OCI-LY7 (cell line): ENCODE measurements around the gene TM4SF4. TPM values are rescaled to one million over a fixed set of nuclear protein-coding genes. Genes with fewer than 3 reads are reported as not detected.

Source experiments
- BruUV-seq: library from RNA; stranded (reverse); fragments of 400-500 nt; replicated peaks from 2 replicates; lab custom pipeline; 2021; lab: Mats Ljungman, UMichigan
- CTCF ChIA-PET: fragments of 300-600 bp; sonication (Branson Sonifier 250); formaldehyde crosslinking; loops from one replicate; lab custom pipeline; 2022; ENCODE audit warnings: antibody characterized with exemption; ENCODE audit not compliant: unreplicated experiment; lab: Charles Lee
- POLR2A ChIA-PET: fragments of 300-600 bp; sonication (Branson Sonifier 250); formaldehyde crosslinking; loops from one replicate; lab custom pipeline; 2022; ENCODE audit warnings: antibody characterized with exemption; lab: Charles Lee
- DNase-seq: peaks from one replicate; pipeline ENCODE4 v3.0.0-alpha.2; 2015; ENCODE audit warnings: low spot score
- H2AFZ ChIP-seq: fragments of 200-600 bp; sonication (generic), shearing (Covaris generic); 2 replicates; pipeline ENCODE4 v1.6.1; 2014; ENCODE audit warnings: mild to moderate bottlenecking, antibody characterized with exemption, low read length, moderate library complexity
- H3K27ac ChIP-seq: fragments of 200-600 bp; sonication (generic); 2 replicates; pipeline ENCODE4 v1.5.1; 2014; ENCODE audit warnings: mixed run types, low read depth, mild to moderate bottlenecking, moderate library complexity, low read length, inconsistent platforms; ENCODE audit not compliant: poor library complexity, severe bottlenecking
- H3K36me3 ChIP-seq: fragments of 200-600 bp; sonication (generic); 2 replicates; pipeline ENCODE4 v1.6.1; 2014; ENCODE audit warnings: mild to moderate bottlenecking, antibody characterized with exemption, low read length, moderate library complexity, mixed read lengths; ENCODE audit not compliant: insufficient read depth
- H3K4me1 ChIP-seq: fragments of 200-600 bp; sonication (generic); 2 replicates; pipeline ENCODE4 v1.5.1; 2014; ENCODE audit warnings: mild to moderate bottlenecking, low read length; ENCODE audit not compliant: insufficient read depth, poor library complexity, severe bottlenecking
- H3K4me2 ChIP-seq: fragments of 200-600 bp; sonication (generic); 2 replicates; pipeline ENCODE4 v1.6.1; 2014; ENCODE audit warnings: mild to moderate bottlenecking, low read length
- H3K4me3 ChIP-seq: fragments of 200-600 bp; sonication (generic); 2 replicates; pipeline ENCODE4 v1.5.1; 2014; ENCODE audit warnings: mild to moderate bottlenecking, low read depth, low read length; ENCODE audit not compliant: poor library complexity, severe bottlenecking
- H3K79me2 ChIP-seq: fragments of 200-600 bp; sonication (generic); 2 replicates; pipeline ENCODE4 v1.6.1; 2016; ENCODE audit warnings: low read depth, mild to moderate bottlenecking, low read length, moderate library complexity, mixed read lengths; ENCODE audit not compliant: insufficient read depth
- H3K9me2 ChIP-seq: fragments of 200-600 bp; sonication (generic); 2 replicates; pipeline ENCODE4 v1.6.1; 2016; ENCODE audit warnings: mild to moderate bottlenecking, low read length, mixed read lengths; ENCODE audit not compliant: insufficient read depth
- H3K9me3 ChIP-seq: fragments of 200-600 bp; sonication (generic); 2 replicates; pipeline ENCODE4 v1.6.1; 2014; ENCODE audit warnings: mild to moderate bottlenecking, mixed run types, low read length, mixed read lengths
- H4K20me1 ChIP-seq: fragments of 200-600 bp; sonication (generic); 2 replicates; pipeline ENCODE4 v1.6.1; 2014; ENCODE audit warnings: mild to moderate bottlenecking, antibody characterized with exemption, low read length, moderate library complexity, mixed read lengths; ENCODE audit not compliant: insufficient read depth
- EZH2phosphoT487 ChIP-seq: fragments of 200-600 bp; sonication (generic); IDR thresholded peaks from 2 replicates; pipeline ENCODE4 v1.6.1; 2018; ENCODE audit warnings: low read depth, borderline replicate concordance, mild to moderate bottlenecking, mixed run types, antibody characterized with exemption, low read length, moderate library complexity, mixed read lengths
- intact Hi-C: fragments of 100-400 bp; cut with micrococcal nuclease; formaldehyde crosslinking; loops from one replicate; pipeline ENCODE4 v1.10.0; 2022; ENCODE audit not compliant: unreplicated experiment
- total RNA-seq, 2 experiments: library from RNA; depleted of rRNA in 1 of 2; stranded (reverse); fragments of >200 nt in 1 of 2; shearing (Covaris generic) in 1 of 2; gene quantifications; 2 replicates each; pipeline ENCODE4 v1.2.3, GENCODE V29; 2014 to 2022
- TF ChIP-seq, protein P1 (sequence below): fragments of 200-600 bp; sonication (generic); conservative IDR thresholded peaks from 2 replicates; pipeline ENCODE4 v1.5.1; 2014; ENCODE audit warnings: mild to moderate bottlenecking, antibody characterized with exemption, low read length, moderate library complexity, mixed read lengths

Gene TM4SF4
- total RNA-seq, 2 experiments from 2014 or later = not detected

DNA sequence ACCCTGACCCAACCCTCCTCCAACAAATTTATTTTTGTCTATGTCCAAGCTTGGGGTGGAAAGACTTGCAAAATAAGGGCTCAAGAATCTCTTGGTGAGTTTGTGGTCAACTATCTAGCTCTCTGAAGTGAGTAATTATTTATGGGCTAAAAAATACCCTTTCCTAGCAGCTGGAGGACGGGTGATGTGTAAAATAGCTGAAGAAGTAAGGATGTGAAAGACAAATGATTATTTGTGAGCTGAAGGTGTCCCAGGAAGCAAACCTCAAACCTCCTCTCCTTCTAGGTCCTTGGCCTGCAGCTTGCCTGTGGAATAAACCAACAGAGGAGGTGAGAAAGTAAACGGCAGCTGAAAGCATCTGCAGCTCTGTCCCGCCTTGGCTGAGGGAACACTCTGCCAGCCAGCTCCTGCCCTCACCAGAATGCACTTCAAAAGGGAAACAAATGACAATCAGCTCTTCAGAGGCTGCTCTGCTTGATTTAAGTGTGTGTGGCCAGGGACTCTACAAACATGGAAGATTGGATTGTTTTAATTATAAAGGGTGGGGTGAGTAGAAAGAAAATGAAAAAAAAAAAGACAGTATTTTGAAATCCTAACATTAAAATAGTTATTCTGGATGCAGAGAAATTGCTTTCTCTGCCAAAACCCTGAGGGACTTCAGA lies 60.3 kb downstream of the TM4SF4 start:
- H2AFZ ChIP-seq = no peak overlapping the region
- H3K4me3 ChIP-seq = no peak overlapping the region
- intact Hi-C loops = loop anchor here (10.0 kb wide), 1 partner anchor 180 kb away; no protein-coding TSS in a partner anchor
- no peak overlapping the region for H3K4me2 ChIP-seq
- H3K9me3 ChIP-seq = no peaks in the 10 kb centered on the region
- no peaks in the 10 kb centered on the region for H3K4me1 ChIP-seq
- POLR2A ChIA-PET = interaction anchor here (0.7 to 1.2 kb wide), 2 partner anchors 22 to 255 kb away, joined by 3 read pairs; no protein-coding TSS in a partner anchor
- no peaks in the 10 kb centered on the region for H3K79me2 ChIP-seq
- TF ChIP-seq, protein P1, sequence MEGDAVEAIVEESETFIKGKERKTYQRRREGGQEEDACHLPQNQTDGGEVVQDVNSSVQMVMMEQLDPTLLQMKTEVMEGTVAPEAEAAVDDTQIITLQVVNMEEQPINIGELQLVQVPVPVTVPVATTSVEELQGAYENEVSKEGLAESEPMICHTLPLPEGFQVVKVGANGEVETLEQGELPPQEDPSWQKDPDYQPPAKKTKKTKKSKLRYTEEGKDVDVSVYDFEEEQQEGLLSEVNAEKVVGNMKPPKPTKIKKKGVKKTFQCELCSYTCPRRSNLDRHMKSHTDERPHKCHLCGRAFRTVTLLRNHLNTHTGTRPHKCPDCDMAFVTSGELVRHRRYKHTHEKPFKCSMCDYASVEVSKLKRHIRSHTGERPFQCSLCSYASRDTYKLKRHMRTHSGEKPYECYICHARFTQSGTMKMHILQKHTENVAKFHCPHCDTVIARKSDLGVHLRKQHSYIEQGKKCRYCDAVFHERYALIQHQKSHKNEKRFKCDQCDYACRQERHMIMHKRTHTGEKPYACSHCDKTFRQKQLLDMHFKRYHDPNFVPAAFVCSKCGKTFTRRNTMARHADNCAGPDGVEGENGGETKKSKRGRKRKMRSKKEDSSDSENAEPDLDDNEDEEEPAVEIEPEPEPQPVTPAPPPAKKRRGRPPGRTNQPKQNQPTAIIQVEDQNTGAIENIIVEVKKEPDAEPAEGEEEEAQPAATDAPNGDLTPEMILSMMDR = no peak
- TF ChIP-seq EZH2phosphoT487 = no peak
- CTCF ChIA-PET = interaction anchor here (1.1 kb wide), 1 partner anchor 16 kb away, joined by 3 read pairs; no protein-coding TSS in a partner anchor
- no peak for DNase-seq
- no TSS peak for BruUV-seq
- no peaks in the 10 kb centered on the region for H3K36me3 ChIP-seq
- H3K9me2 ChIP-seq = no peaks in the 10 kb centered on the region
- H3K27ac ChIP-seq = no peak overlapping the region
- no peaks in the 10 kb centered on the region for H4K20me1 ChIP-seq

- CTCF ChIA-PET = no interaction called here
- no peak overlapping the region for H3K27ac ChIP-seq
- no TSS peak for BruUV-seq
- H3K4me3 ChIP-seq = no peak overlapping the region
- TF ChIP-seq, protein P1 = no peak
- no peak for TF ChIP-seq EZH2phosphoT487
- intact Hi-C loops = loop anchor here (10.0 kb wide), 1 partner anchor 179 kb away; no protein-coding TSS in a partner anchor
- DNase-seq = no peak
- no peaks in the 10 kb centered on the region for H4K20me1 ChIP-seq
- no peaks in the 10 kb centered on the region for H3K4me1 ChIP-seq
- POLR2A ChIA-PET = interaction anchor here (0.6 to 1.2 kb wide), 3 partner anchors 22 to 256 kb away, joined by 3 to 5 read pairs (median 3); no protein-coding TSS in a partner anchor
- no peaks in the 10 kb centered on the region for H3K79me2 ChIP-seq
- H2AFZ ChIP-seq = no peak overlapping the region
- no peaks in the 10 kb centered on the region for H3K9me3 ChIP-seq
- H3K9me2 ChIP-seq = no peaks in the 10 kb centered on the region
- no peaks in the 10 kb centered on the region for H3K36me3 ChIP-seq
- no peak overlapping the region for H3K4me2 ChIP-seq
Measured at GRCh38 chr3:149535333-149535685, 60.8 kb downstream of the TM4SF4 start.

DNA sequence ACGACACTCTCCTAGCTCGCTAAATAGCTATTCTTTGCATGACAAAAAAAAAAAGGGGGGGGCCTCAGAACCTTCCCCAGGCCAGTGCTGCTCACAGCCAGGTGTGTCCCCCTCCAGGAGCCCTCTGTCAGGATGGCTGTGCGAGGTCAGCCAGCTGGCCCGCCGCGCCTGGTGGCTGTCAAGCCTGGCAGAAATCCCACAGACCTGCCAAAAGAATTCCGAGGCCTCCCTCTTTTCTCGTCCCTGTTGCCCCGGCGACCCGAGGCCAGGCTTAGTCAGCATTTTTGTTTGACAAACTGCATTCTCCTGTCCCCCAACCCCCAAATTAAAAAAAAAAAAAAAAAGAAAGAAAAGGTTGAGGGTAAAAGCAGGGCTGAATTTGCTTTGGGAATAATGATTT lies 61.9 kb downstream of the TM4SF4 start:
- Histone ChIP-seq H3K4me3 (no peak overlapping the region), H3K36me3 (no peaks in the 10 kb centered on the region), H3K4me2 (no peak overlapping the region), H3K27ac (no peak overlapping the region), H3K4me1 (no peaks in the 10 kb centered on the region), H4K20me1 (no peaks in the 10 kb centered on the region), H3K9me2 (no peaks in the 10 kb centered on the region), H2AFZ (no peak overlapping the region), H3K9me3 (no peaks in the 10 kb centered on the region), H3K79me2 (no peaks in the 10 kb centered on the region)
- intact Hi-C loops = loop anchor here (10.0 kb wide), 1 partner anchor 178 kb away; no protein-coding TSS in a partner anchor
- no peak for DNase-seq
- ChIA-PET POLR2A (interaction anchor here (0.5 to 0.7 kb wide), 2 partner anchors 75 to 690 kb away, joined by 3 read pairs; no protein-coding TSS in a partner anchor), CTCF (no interaction called here)
- TF ChIP-seq EZH2phosphoT487 = no peak
- TF ChIP-seq, protein P1 = no peak
- no TSS peak for BruUV-seq
